ENCODE results near the gene RCVRN. TPM values are rescaled to one million over a fixed set of nuclear protein-coding genes. Genes with fewer than 3 reads are reported as not detected.
A peak's percentile ranks its signal among the peaks of the same experiment; 100 is the strongest.
"Not testable (repeated sequence)": the region's sequence is repeated elsewhere in the genome, so short reads cannot be mapped to it uniquely, and the experiment has no call there.

The RCVRN gene
- total RNA-seq, 1 donor: 0.27 TPM

- DNase-seq (ENCODE audit: low read depth in 2 of 3, low spot score in 2 of 3): no peak
Measured at GRCh38 chr17:9922012-9922848, 17.2 kb upstream of the RCVRN start.

GRCh38 chr17:9921216-9921615 lies 16.1 kb upstream of the RCVRN start:
- DNase-seq (ENCODE audit: low read depth in 2 of 3, low spot score in 2 of 3): not testable (repeated sequence)

GRCh38 chr17:9918804-9919352 lies 13.8 kb upstream of the RCVRN start:
- DNase-seq (ENCODE audit: low read depth in 2 of 3, low spot score in 2 of 3): no peak

GRCh38 chr17:9918352-9918751 lies 13.3 kb upstream of the RCVRN start:
- DNase-seq (ENCODE audit: low read depth in 2 of 3, low spot score in 2 of 3): no peak

GRCh38 chr17:9917801-9918200 lies 12.7 kb upstream of the RCVRN start:
- no peak for DNase-seq (ENCODE audit: low read depth in 2 of 3, low spot score in 2 of 3)

- no peak for DNase-seq (ENCODE audit: low read depth in 2 of 3, low spot score in 2 of 3)
Measured at GRCh38 chr17:9917131-9917530, 12.1 kb upstream of the RCVRN start.

GRCh38 chr17:9916108-9916507 lies 11.0 kb upstream of the RCVRN start:
- DNase-seq (ENCODE audit: low read depth in 2 of 3, low spot score in 2 of 3): no peak

GRCh38 chr17:9913476-9913875 lies 8.4 kb upstream of the RCVRN start:
- DNase-seq (ENCODE audit: low read depth in 2 of 3, low spot score in 2 of 3): no peak

GRCh38 chr17:9912121-9913099 lies 7.3 kb upstream of the RCVRN start:
- no peak for DNase-seq (ENCODE audit: low read depth in 2 of 3, low spot score in 2 of 3)

- no peak for DNase-seq (ENCODE audit: low read depth in 2 of 3, low spot score in 2 of 3)
Measured at GRCh38 chr17:9911089-9911488, 6.0 kb upstream of the RCVRN start.

GRCh38 chr17:9908649-9909042 lies 3.6 kb upstream of the RCVRN start:
- DNase-seq (ENCODE audit: low read depth in 2 of 3, low spot score in 2 of 3): no peak

GRCh38 chr17:9907883-9908648 lies 3.0 kb upstream of the RCVRN start:
- DNase-seq (ENCODE audit: low read depth in 2 of 3, low spot score in 2 of 3): no peak

- no peak for DNase-seq (ENCODE audit: low read depth in 2 of 3, low spot score in 2 of 3)
Measured at GRCh38 chr17:9907131-9907530, 2.1 kb upstream of the RCVRN start.

- no peak for DNase-seq (ENCODE audit: low read depth in 2 of 3, low spot score in 2 of 3)
Measured at GRCh38 chr17:9906616-9907015, 1.5 kb upstream of the RCVRN start.

GRCh38 chr17:9905902-9906301 lies 831 bp upstream of the RCVRN start:
- peak in 2 of 3 donors; percentile 26 to 45 for DNase-seq (ENCODE audit: low read depth in 2 of 3, low spot score in 2 of 3)

- DNase-seq (ENCODE audit: low read depth in 2 of 3, low spot score in 2 of 3): no peak
Measured at GRCh38 chr17:9904277-9905077, 594 bp downstream of the RCVRN start.

GRCh38 chr17:9902120-9902519 lies 3.0 kb downstream of the RCVRN start:
- no peak for DNase-seq (ENCODE audit: low read depth in 2 of 3, low spot score in 2 of 3)

GRCh38 chr17:9900784-9901183 lies 4.3 kb downstream of the RCVRN start:
- DNase-seq (ENCODE audit: low read depth in 2 of 3, low spot score in 2 of 3): no peak

- no peak for DNase-seq (ENCODE audit: low read depth in 2 of 3, low spot score in 2 of 3)
Measured at GRCh38 chr17:9900044-9900594, 5.0 kb downstream of the RCVRN start.
